ENCODE measurements around the gene ANKRD53. TPM values are rescaled to one million over a fixed set of nuclear protein-coding genes. Genes with fewer than 3 reads are reported as not detected.
"Not testable (repeated sequence)": the region's sequence is repeated elsewhere in the genome, so short reads cannot be mapped to it uniquely, and the experiment has no call there.

Gene ANKRD53
- total and polyA plus RNA-seq, 2 donors (not counting 1 experiment from before 2014, with no cell fraction given) = 0.84 TPM

DNA sequence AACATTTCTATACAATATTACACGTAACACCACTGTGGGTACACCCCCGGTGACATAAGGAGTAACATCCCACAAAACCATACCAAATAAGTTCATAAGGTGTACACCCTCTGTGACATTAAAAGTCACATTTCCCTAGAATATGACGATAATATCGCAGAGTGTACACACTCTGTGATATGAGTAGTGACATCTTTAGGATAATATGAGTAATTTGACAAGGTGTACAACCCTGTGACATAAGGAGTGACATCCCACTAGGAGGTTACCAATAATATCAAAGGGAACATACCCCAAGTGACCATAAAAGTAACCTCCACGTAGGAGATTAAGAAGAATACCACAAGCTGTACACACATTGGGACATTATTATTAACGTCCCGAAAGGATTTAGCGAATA lies 40.2 kb downstream of the ANKRD53 start:
- Histone ChIP-seq H3K79me2 (ENCODE audit: control insufficient read depth, insufficient read depth, low read length) (no peaks in the 10 kb centered on the region), H3K4me2 (replicated peaks; ENCODE audit: low read depth, low read length, poor library complexity, severe bottlenecking) (no peak overlapping the region), H3K4me3 (ENCODE audit: control extremely low read depth in 1 of 5, extremely low read depth in 1 of 5, insufficient read depth in 1 of 5, low read depth in 2 of 5, low read length in 4 of 5) (no peak overlapping the region), H2AFZ (ENCODE audit: insufficient read depth, low read depth, low read length, poor library complexity, severe bottlenecking) (no peak overlapping the region), H3K9me3 (ENCODE audit: control extremely low read depth in 1 of 3, control insufficient read depth in 2 of 3, insufficient read depth in 1 of 3, low read length in 2 of 3) (no peaks in the 10 kb centered on the region), H3K27ac (ENCODE audit: low read length in 2 of 2) (no peak overlapping the region), H3K36me3 (replicated peaks in 1 of 2; ENCODE audit: control extremely low read depth in 1 of 2, control insufficient read depth in 1 of 2, extremely low read depth in 1 of 2, insufficient read depth in 2 of 2, low read length in 1 of 2) (no peaks in the 10 kb centered on the region), H4K20me1 (ENCODE audit: control insufficient read depth, insufficient read depth, low read length, poor library complexity, severe bottlenecking) (no peaks in the 10 kb centered on the region), H3K9ac (ENCODE audit: low read length) (no peak overlapping the region), H3K4me1 (ENCODE audit: control insufficient read depth in 2 of 2, insufficient read depth in 2 of 2, low read length in 2 of 2) (peaks cover 0 to under 1% of the 10 kb centered on the region in 2 donors), H3K27me3 (replicated peaks in 1 of 4; ENCODE audit: control extremely low read depth in 1 of 4, control insufficient read depth in 3 of 4, insufficient read depth in 4 of 4, low read length in 3 of 4) (peaks cover 0 to 2% (median 0%) of the 10 kb centered on the region in 4 experiments)
- no peaks in the 10 kb centered on the region for H3K9me3 Mint-ChIP-seq (ENCODE audit: insufficient read depth)
- TF ChIP-seq CTCF (IDR thresholded peaks at IDR 0.05) = no peak
- TF ChIP-seq EZH2 (IDR thresholded peaks at IDR 0.05; ENCODE audit: borderline replicate concordance, insufficient read depth, low read depth, low read length, poor library complexity, severe bottlenecking) = no peak
- DNase-seq = no peak
- peaks cover 4% of the 10 kb centered on the region for H3K27me3 Mint-ChIP-seq
- H3K27ac Mint-ChIP-seq = no peak overlapping the region
- CTCF ChIA-PET = no interaction called here
- ATAC-seq (ENCODE audit: low read depth) = no peak
- POLR2A ChIA-PET = no interaction called here
- 83% methylated on average over 2 of the region's 8 CpGs for WGBS (ENCODE audit: insufficient coverage)
- peaks cover 5% of the 10 kb centered on the region for H3K4me1 Mint-ChIP-seq
- intact Hi-C loops (cut with micrococcal nuclease) = no loop called here
- H3K4me3 Mint-ChIP-seq = no peak overlapping the region

DNA sequence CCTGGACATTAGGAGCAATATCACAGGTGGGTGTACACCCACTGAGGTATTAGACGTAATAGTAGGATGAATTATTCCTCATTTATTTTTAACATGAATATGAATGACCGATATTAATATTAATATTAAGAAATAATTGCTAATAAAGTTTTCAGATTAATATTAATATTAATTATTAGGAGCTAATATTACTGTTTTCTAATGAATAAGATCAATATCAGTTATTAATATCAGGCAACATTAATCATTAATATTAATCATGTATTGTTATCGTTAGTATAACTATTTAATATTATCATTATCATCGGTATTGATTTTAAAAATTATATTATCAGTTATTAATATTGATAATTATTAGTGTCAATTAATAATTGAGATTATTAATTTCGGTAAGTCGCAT lies 41.6 kb downstream of the ANKRD53 start:
- POLR2A ChIA-PET; H3K9me3 ChIP-seq (ENCODE audit: control extremely low read depth in 1 of 3, control insufficient read depth in 2 of 3, insufficient read depth in 1 of 3, low read length in 2 of 3); H3K9me3 Mint-ChIP-seq (ENCODE audit: insufficient read depth); H3K27ac ChIP-seq (ENCODE audit: low read length in 2 of 2); H3K79me2 ChIP-seq (ENCODE audit: control insufficient read depth, insufficient read depth, low read length); intact Hi-C loops (cut with micrococcal nuclease); ATAC-seq (ENCODE audit: low read depth); H3K4me1 Mint-ChIP-seq; H3K4me3 Mint-ChIP-seq; H3K4me1 ChIP-seq (ENCODE audit: control insufficient read depth in 2 of 2, insufficient read depth in 2 of 2, low read length in 2 of 2); H3K27ac Mint-ChIP-seq; H3K27me3 ChIP-seq (replicated peaks in 1 of 4; ENCODE audit: control extremely low read depth in 1 of 4, control insufficient read depth in 3 of 4, insufficient read depth in 4 of 4, low read length in 3 of 4); H3K36me3 ChIP-seq (replicated peaks in 1 of 2; ENCODE audit: control extremely low read depth in 1 of 2, control insufficient read depth in 1 of 2, extremely low read depth in 1 of 2, insufficient read depth in 2 of 2, low read length in 1 of 2); H3K9ac ChIP-seq (ENCODE audit: low read length); DNase-seq; H3K4me3 ChIP-seq (ENCODE audit: control extremely low read depth in 1 of 5, extremely low read depth in 1 of 5, insufficient read depth in 1 of 5, low read depth in 2 of 5, low read length in 4 of 5); H2AFZ ChIP-seq (ENCODE audit: insufficient read depth, low read depth, low read length, poor library complexity, severe bottlenecking); H4K20me1 ChIP-seq (ENCODE audit: control insufficient read depth, insufficient read depth, low read length, poor library complexity, severe bottlenecking); H3K27me3 Mint-ChIP-seq; H3K4me2 ChIP-seq (replicated peaks; ENCODE audit: low read depth, low read length, poor library complexity, severe bottlenecking): not testable (repeated sequence)
- CTCF ChIA-PET = interaction anchor here (0.7 to 2.0 kb wide), 2 partner anchors 18 to 47 kb away, joined by 3 to 6 read pairs; no protein-coding TSS in a partner anchor
- 94% methylated on average over 2 of the region's 6 CpGs for WGBS (ENCODE audit: insufficient coverage)

DNA sequence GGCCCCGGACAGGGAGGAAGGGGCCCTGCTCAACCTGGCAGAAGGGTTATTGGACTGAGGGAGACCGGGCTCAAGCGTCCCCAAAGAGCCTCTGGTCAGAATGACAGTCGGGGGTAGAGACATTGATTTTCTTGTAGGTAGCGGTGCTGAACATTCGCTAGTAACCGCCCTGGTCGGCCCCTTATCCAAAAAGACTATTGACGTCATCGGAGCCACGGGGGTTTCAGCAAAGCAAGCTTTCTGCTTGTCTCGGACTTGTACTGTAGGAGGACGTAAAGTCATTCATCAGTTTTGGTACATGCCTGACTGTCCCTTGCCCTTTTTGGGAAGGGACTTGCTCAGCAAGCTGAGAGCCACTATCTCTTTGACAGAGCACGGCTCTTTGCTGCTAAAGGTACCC lies 43.0 kb downstream of the ANKRD53 start:
- POLR2A ChIA-PET; H3K79me2 ChIP-seq (ENCODE audit: control insufficient read depth, insufficient read depth, low read length); H3K4me1 Mint-ChIP-seq; H3K9me3 Mint-ChIP-seq (ENCODE audit: insufficient read depth); H3K27ac ChIP-seq (ENCODE audit: low read length in 2 of 2); H3K36me3 ChIP-seq (replicated peaks in 1 of 2; ENCODE audit: control extremely low read depth in 1 of 2, control insufficient read depth in 1 of 2, extremely low read depth in 1 of 2, insufficient read depth in 2 of 2, low read length in 1 of 2); H3K4me2 ChIP-seq (replicated peaks; ENCODE audit: low read depth, low read length, poor library complexity, severe bottlenecking); H4K20me1 ChIP-seq (ENCODE audit: control insufficient read depth, insufficient read depth, low read length, poor library complexity, severe bottlenecking); H3K9me3 ChIP-seq (ENCODE audit: control extremely low read depth in 1 of 3, control insufficient read depth in 2 of 3, insufficient read depth in 1 of 3, low read length in 2 of 3); H3K27ac Mint-ChIP-seq; H3K4me3 ChIP-seq (ENCODE audit: control extremely low read depth in 1 of 5, extremely low read depth in 1 of 5, insufficient read depth in 1 of 5, low read depth in 2 of 5, low read length in 4 of 5); H3K27me3 Mint-ChIP-seq; DNase-seq; H3K4me1 ChIP-seq (ENCODE audit: control insufficient read depth in 2 of 2, insufficient read depth in 2 of 2, low read length in 2 of 2); H3K4me3 Mint-ChIP-seq; H3K27me3 ChIP-seq (replicated peaks in 1 of 4; ENCODE audit: control extremely low read depth in 1 of 4, control insufficient read depth in 3 of 4, insufficient read depth in 4 of 4, low read length in 3 of 4); H2AFZ ChIP-seq (ENCODE audit: insufficient read depth, low read depth, low read length, poor library complexity, severe bottlenecking); ATAC-seq (ENCODE audit: low read depth); H3K9ac ChIP-seq (ENCODE audit: low read length); intact Hi-C loops (cut with micrococcal nuclease): not testable (repeated sequence)
- 92% methylated on average over 11 of the region's 14 CpGs for WGBS (ENCODE audit: insufficient coverage)
- CTCF ChIA-PET = interaction anchor here (2.0 kb wide), 1 partner anchor 19 kb away, joined by 6 read pairs; no protein-coding TSS in a partner anchor
